Tibial nerve (tissue), 4 donors: ENCODE measurements around the gene ZNF530. TPM values are rescaled to one million over a fixed set of nuclear protein-coding genes. Genes with fewer than 3 reads are reported as not detected.
A peak's percentile ranks its signal among the peaks of the same experiment; 100 is the strongest.

ENCODE experiments used
- DNase-seq, 2 donors: peaks; one replicate each; pipeline ENCODE4 v3.0.0-alpha.2; 2019; ENCODE audit warnings: low spot score in 2 of 2
- H3K27ac ChIP-seq, 4 donors: fragments of 200-600 bp; sonication (generic) in 3 of 4; one replicate each; pipeline ENCODE4 v1.5.1; 2017 to 2019; ENCODE audit warnings: mild to moderate bottlenecking in 1 of 4
- H3K27me3 ChIP-seq, 2 donors: fragments of 200-600 bp; sonication (generic) in 1 of 2; one replicate each; pipeline versions ENCODE4 v1.5.1 to v1.6.0; 2017 to 2019
- H3K36me3 ChIP-seq, 3 donors: fragments of 200-600 bp; sonication (generic); one replicate each; pipeline ENCODE4 v1.5.1; 2018 to 2019
- H3K4me1 ChIP-seq, 4 donors: fragments of 200-600 bp; sonication (generic) in 3 of 4; one replicate each; pipeline ENCODE4 v1.5.1; 2017 to 2019
- H3K4me3 ChIP-seq, 4 donors: fragments of 200-600 bp; sonication (generic) in 3 of 4; one replicate each; pipeline ENCODE4 v1.5.1; 2017 to 2019; ENCODE audit warnings: mild to moderate bottlenecking in 1 of 4, moderate library complexity in 1 of 4
- H3K9me3 ChIP-seq, 4 donors: fragments of 200-600 bp; sonication (generic) in 3 of 4; one replicate each; pipeline ENCODE4 v1.5.1; 2017 to 2019
- CTCF ChIP-seq, 5 experiments: fragments of 200-600 bp in 3 of 5; fragments of 450-650 bp in 2 of 5; sonication (generic) in 3 of 5; IDR thresholded peaks; one replicate each; pipeline ENCODE4 v1.5.1; 2016 to 2019; ENCODE audit warnings: antibody characterized with exemption in 5 of 5, mild to moderate bottlenecking in 3 of 5, moderate library complexity in 2 of 5
- EP300 ChIP-seq, 2 donors: sonication (generic); formaldehyde crosslinking; IDR thresholded peaks; one replicate each; pipeline ENCODE4 v1.6.1; 2017; ENCODE audit warnings: antibody characterized with exemption in 2 of 2, mild to moderate bottlenecking in 1 of 2
- POLR2A ChIP-seq, 2 donors: fragments of 450-650 bp; IDR thresholded peaks; one replicate each; pipeline ENCODE4 v1.6.1; 2017; ENCODE audit warnings: antibody characterized with exemption in 2 of 2, mild to moderate bottlenecking in 2 of 2, moderate library complexity in 2 of 2
- WGBS, 2 donors: methylation state at CpG; one replicate each; pipeline ENCODE4 v1.1.5; 2018; 5-methylcytosine and 5-hydroxymethylcytosine counted together
- total RNA-seq, 4 donors: library from RNA; depleted of rRNA; stranded (reverse); fragments of >200 nt; gene quantifications; one replicate each; pipeline ENCODE4 v1.1.0, GENCODE V29; 2016

Gene ZNF530
- total RNA-seq = 1 to 10 TPM; 1.3 to 9.6 (median 3.0) TPM

- peak within 1 kb of the TSS; percentile 54 to 85 (median 68) for H3K4me3 ChIP-seq
- WGBS, 2 donors = 1% methylated on average over 28 to 30 of the region's 53 CpGs
These were observed at the start of gene ZNF530 for GRCh38 chr19:57599761-57600383. TSS of gene ZNF530 (plus strand) at chr19:57599885. CDS start at chr19:57604346, 4,461 bp downstream.

DNA sequence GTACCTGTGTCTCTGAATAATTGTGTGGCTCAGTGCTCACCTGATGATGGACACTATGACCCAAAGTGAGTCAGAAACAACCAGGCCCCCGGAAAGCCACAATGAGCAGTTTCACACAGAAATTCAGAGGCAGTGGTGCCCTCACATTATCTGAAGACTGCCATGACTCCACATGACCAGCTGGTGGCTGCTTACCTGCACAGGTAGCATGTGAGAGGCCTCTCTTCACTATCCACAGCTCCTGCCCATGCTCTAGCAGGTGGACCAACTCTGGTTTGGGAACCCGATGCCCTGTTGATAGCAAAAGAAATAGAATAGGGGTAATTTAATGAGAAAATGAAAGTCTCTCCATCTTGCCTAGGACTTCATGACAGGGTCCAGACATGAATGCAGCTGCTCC is 47.3 kb upstream of the ZNF530 start:
- WGBS, 2 donors = 90 to 96% methylated on average over 2 of the region's 2 CpGs
- peaks cover 20 to 100% (median 66%) of the 10 kb centered on the region in 3 donors for H3K36me3 ChIP-seq
- H3K4me3 ChIP-seq = no peak overlapping the region
- no peak for DNase-seq
- H3K9me3 ChIP-seq = peaks cover 6 to 98% (median 46%) of the 10 kb centered on the region in 4 donors
- no peaks in the 10 kb centered on the region for H3K4me1 ChIP-seq
- no peaks in the 10 kb centered on the region for H3K27me3 ChIP-seq
- no peak overlapping the region for H3K27ac ChIP-seq
- TF ChIP-seq POLR2A (IDR thresholded peaks at IDR 0.05) = no peak
- TF ChIP-seq CTCF (IDR thresholded peaks at IDR 0.05) = no peak
- TF ChIP-seq EP300 (IDR thresholded peaks at IDR 0.05) = no peak

More at GRCh38 chr19:57599761-57600383, at the start of gene ZNF530:
- Histone ChIP-seq H3K36me3 (peaks cover 0 to 41% (median 0%) of the 10 kb centered on the region in 3 donors), H3K27me3 (no peaks in the 10 kb centered on the region), H3K27ac (peak within 1 kb of the TSS in 1 of 4 donors; percentile 53), H3K9me3 (peaks cover 0 to 43% (median 4%) of the 10 kb centered on the region in 4 donors), H3K4me1 (peaks cover 0 to 18% (median 4%) of the 10 kb centered on the region in 4 donors)
- TF ChIP-seq EP300 (IDR thresholded peaks at IDR 0.05) (peak in 1 of 2 donors; percentile 88), CTCF (IDR thresholded peaks at IDR 0.05) (no peak)
- peak; percentile 87 to 95 for DNase-seq

GRCh38 chr19:57557659-57558058 is 42.0 kb upstream of the ZNF530 start:
- Histone ChIP-seq H3K36me3 (peaks cover 3 to 54% (median 29%) of the 10 kb centered on the region in 3 donors), H3K27me3 (no peaks in the 10 kb centered on the region), H3K4me1 (peaks cover 0 to 20% (median 6%) of the 10 kb centered on the region in 4 donors), H3K27ac (no peak overlapping the region), H3K4me3 (no peak overlapping the region), H3K9me3 (peaks cover 0 to 65% (median 16%) of the 10 kb centered on the region in 4 donors)
- TF ChIP-seq EP300 (IDR thresholded peaks at IDR 0.05) = no peak
- no peak for TF ChIP-seq CTCF (IDR thresholded peaks at IDR 0.05)
- no peak for TF ChIP-seq POLR2A (IDR thresholded peaks at IDR 0.05)
- WGBS, 2 donors = 73 to 83% methylated on average over 5 of the region's 5 CpGs
- no peak for DNase-seq

DNA sequence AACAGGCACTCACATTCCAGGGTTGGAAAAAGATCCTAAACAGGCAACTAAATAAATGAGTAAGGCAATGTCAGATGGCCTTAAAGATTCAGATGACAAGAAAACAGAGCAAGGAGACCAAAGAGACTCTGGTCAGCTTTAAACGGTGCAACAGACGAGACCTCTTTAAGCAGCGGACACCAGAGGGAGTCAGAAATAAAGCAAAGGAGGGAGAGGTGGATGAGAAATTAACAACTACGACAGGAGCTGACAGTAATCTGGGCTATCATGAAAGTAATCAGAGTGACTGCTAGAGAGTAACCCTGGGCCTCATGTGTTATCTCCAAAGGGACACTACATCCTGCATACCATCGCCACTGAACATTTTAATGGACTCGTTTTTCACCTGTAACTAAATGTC is 41.2 kb upstream of the ZNF530 start:
- H3K9me3 ChIP-seq = peaks cover 0 to 65% (median 13%) of the 10 kb centered on the region in 4 donors
- TF ChIP-seq CTCF (IDR thresholded peaks at IDR 0.05) (no peak), EP300 (IDR thresholded peaks at IDR 0.05) (no peak), POLR2A (IDR thresholded peaks at IDR 0.05) (no peak)

DNA sequence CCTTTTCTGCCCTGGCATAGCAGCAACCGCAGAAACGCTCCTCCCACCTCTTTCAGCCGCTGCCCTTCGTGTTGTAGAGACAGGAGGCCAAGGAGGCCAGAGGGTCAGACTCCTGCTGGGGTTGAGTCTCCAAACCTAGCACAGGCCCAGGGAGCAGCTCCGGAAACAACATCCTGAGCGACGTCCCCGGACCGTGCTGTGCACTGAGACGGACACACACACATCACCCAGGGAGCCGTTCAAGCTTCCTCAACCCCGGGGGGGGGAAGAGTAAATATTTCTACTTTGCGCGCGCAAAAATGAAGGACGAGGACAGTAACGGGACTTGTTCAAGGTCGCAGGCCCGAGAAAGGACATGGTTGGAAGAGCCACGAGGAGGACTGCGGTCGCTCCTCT is 40.7 kb upstream of the ZNF530 start:
- Histone ChIP-seq H3K9me3 (peaks cover 0 to 64% (median 12%) of the 10 kb centered on the region in 4 donors), H3K27ac (peak overlapping the region in 2 of 4 donors; percentile 67 to 75), H3K4me1 (peaks cover 0 to 20% (median 6%) of the 10 kb centered on the region in 4 donors), H3K27me3 (no peaks in the 10 kb centered on the region), H3K4me3 (peak overlapping the region; percentile 69 to 97 (median 82)), H3K36me3 (peaks cover 0 to 40% (median 16%) of the 10 kb centered on the region in 3 donors)
- no peak for TF ChIP-seq EP300 (IDR thresholded peaks at IDR 0.05)
- TF ChIP-seq CTCF (IDR thresholded peaks at IDR 0.05) = no peak
- TF ChIP-seq POLR2A (IDR thresholded peaks at IDR 0.05) = no peak
- 0 to 1% methylated on average over 19 to 22 of the region's 22 CpGs for WGBS, 2 donors
- DNase-seq = no peak

More for the DNA sequence above, 41.2 kb upstream of the ZNF530 start:
- Histone ChIP-seq H3K27me3 (no peaks in the 10 kb centered on the region), H3K4me3 (peak overlapping the region in 3 of 4 donors; percentile 74 to 97 (median 90)), H3K36me3 (peaks cover 2 to 45% (median 21%) of the 10 kb centered on the region in 3 donors), H3K4me1 (peaks cover 0 to 20% (median 6%) of the 10 kb centered on the region in 4 donors), H3K27ac (no peak overlapping the region)
- DNase-seq = no peak
- WGBS, 2 donors = 15 to 19% methylated on average over 6 of the region's 6 CpGs
